Stimulated activated naive B cell treated with anti-CD40 and anti-IgM and Interleukin-4, amounts not matched to agents 10 μg/mL and 1 μg/mL and 100 μg/mL, for 72 hours (primary cell): ENCODE data around the gene FUT4.
A peak's percentile ranks its signal among the peaks of the same experiment; 100 is the strongest.
"Not testable (repeated sequence)": the region's sequence is repeated elsewhere in the genome, so short reads cannot be mapped to it uniquely, and the experiment has no call there.

Experiments
- ATAC-seq, 2 donors: fragments of 150-1000 bp; cut with Tn5 transposase; replicated peaks; 2 replicates each; pipeline ENCODE4 v1.10.0; 2021; ENCODE audit warnings: moderate library complexity in 1 of 2
- DNase-seq: peaks from one replicate; pipeline ENCODE4 v3.0.0; 2021
- H3K27ac Mint-ChIP-seq: one replicate; pipeline ENCODE4 v1.8.0; 2022; ENCODE audit warnings: mild to moderate bottlenecking, mixed read lengths
- H3K27me3 Mint-ChIP-seq, 2 donors: one replicate each; pipeline ENCODE4 v1.8.0; 2022; ENCODE audit warnings: mixed read lengths in 2 of 2
- H3K36me3 Mint-ChIP-seq, 2 donors: one replicate each; pipeline ENCODE4 v1.8.0; 2022; ENCODE audit warnings: mixed read lengths in 2 of 2, mild to moderate bottlenecking in 1 of 2
- H3K4me1 Mint-ChIP-seq, 2 donors: one replicate each; pipeline ENCODE4 v1.8.0; 2022; ENCODE audit warnings: mixed read lengths in 2 of 2, mild to moderate bottlenecking in 1 of 2
- H3K4me3 Mint-ChIP-seq, 2 donors: one replicate each; pipeline ENCODE4 v1.8.0; 2022; ENCODE audit warnings: mild to moderate bottlenecking in 2 of 2, mixed read lengths in 2 of 2, moderate library complexity in 1 of 2
- H3K9me3 Mint-ChIP-seq, 2 donors: one replicate each; pipeline ENCODE4 v1.8.0; 2022; ENCODE audit warnings: mixed read lengths in 2 of 2, mild to moderate bottlenecking in 1 of 2

Gene FUT4

DNA sequence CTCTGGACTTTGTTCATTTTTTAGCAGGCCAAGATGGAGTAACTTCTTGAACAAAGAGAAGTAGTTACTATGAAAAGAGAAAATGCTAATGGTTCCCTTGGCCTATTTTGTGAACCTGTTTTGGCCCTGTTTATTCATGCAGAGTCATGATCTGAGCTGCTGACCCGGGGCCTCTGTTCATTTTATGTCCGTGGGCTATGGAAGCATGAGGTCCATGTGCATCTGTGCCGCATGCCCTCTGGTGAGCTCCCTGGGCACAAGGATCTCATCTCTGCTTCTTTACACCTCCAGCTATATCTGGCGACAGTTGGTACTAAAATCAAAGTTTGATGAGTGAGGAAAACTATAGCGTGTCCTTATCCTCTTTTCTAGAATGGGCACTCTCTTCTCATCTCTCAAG is 24.5 kb downstream of the FUT4 start:
- H3K4me3 Mint-ChIP-seq, result no peak overlapping the region
- H3K27me3 Mint-ChIP-seq, result no peaks in the 10 kb centered on the region
- DNase-seq (no peak), ATAC-seq (no peak)
- no peaks in the 10 kb centered on the region for H3K36me3 Mint-ChIP-seq
- H3K27ac Mint-ChIP-seq, result no peak overlapping the region
- no peaks in the 10 kb centered on the region for H3K4me1 Mint-ChIP-seq
- no peaks in the 10 kb centered on the region for H3K9me3 Mint-ChIP-seq

DNA sequence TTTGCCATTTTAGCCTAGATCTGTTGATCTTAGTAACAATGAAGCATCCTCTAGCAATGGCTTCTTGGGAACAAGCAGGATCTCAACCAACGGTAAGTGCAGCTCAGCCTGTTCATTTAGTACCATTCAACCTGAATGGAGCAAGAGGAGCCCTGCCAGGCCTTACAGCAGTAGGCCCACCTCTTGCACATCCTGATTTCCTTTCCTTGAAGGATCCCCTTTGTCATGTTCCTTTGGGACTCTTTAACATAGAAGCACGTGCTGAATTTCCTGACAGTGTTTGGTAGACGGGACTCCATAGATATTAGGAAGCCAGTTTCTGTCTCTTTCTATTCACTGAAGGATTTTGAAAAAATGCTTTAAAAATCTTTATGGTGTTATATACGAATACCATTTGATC is 25.0 kb downstream of the FUT4 start:
- Mint-ChIP-seq H3K27ac (no peak overlapping the region), H3K4me3 (no peak overlapping the region), H3K4me1 (no peaks in the 10 kb centered on the region), H3K27me3 (no peaks in the 10 kb centered on the region), H3K36me3 (no peaks in the 10 kb centered on the region), H3K9me3 (no peaks in the 10 kb centered on the region)
- DNase-seq, result no peak
- no peak for ATAC-seq

DNA sequence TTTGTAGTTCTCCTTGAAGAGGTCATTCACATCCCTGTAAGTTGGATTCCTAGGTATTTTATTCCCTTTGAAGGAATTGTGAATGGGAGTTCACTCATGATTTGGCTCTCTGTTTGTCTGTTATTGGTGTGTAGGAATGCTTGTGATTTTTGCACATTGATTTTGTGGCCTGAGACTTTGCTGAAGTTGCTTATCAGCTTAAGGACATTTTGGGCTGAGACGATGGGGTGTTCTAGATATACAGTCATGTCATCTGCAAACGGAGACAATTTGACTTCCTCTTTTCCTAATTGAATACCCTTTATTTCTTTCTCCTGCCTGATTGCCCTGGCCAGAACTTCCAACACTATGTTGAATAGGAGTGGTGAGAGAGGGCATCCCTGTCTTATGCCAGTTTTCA is 29.3 kb downstream of the FUT4 start:
- H3K27ac Mint-ChIP-seq, H3K9me3 Mint-ChIP-seq, H3K4me3 Mint-ChIP-seq, DNase-seq, H3K36me3 Mint-ChIP-seq, ATAC-seq, H3K27me3 Mint-ChIP-seq, H3K4me1 Mint-ChIP-seq: not testable (repeated sequence)

DNA sequence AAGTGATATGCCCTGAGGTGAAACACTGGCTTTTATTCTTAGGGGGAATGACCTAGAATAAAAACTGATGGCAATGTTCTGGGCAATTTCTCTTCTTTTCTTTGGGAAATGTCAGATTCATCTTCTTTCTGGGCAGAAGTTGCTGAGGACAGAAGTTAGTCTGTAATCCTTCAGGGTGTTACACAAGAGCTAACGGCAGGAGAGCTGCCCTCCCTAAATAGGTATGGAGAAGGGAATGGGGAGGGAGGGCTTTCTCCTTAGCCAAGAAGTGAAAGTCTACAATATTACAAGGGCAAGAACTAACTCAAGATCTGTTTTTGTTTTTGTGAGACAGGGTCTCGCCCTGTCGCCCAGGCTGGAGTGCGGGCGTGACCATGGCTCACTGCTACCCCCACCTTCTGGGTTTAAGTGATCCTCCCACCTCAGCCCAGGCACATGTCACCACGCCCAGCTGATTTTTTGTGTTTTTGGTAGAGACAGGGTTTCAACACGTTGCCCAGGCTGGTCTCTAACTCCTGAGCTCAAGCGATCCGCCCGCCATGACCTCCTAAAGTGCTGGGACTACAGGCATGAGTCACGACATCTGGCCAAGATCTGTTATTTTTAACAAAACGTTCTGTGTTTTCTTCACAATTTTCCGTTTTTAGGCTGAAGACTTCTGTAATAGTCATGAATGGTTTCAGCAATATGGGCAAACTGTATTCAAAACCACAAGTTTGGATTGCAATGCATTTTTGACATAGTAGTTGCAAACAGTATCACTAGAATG is 30.7 kb downstream of the FUT4 start:
- ATAC-seq, result no peak
- no peaks in the 10 kb centered on the region for H3K36me3 Mint-ChIP-seq
- H3K4me3 Mint-ChIP-seq, result no peak overlapping the region
- H3K27me3 Mint-ChIP-seq, result no peaks in the 10 kb centered on the region
- no peaks in the 10 kb centered on the region for H3K4me1 Mint-ChIP-seq
- no peaks in the 10 kb centered on the region for H3K9me3 Mint-ChIP-seq
- no peak for DNase-seq
- H3K27ac Mint-ChIP-seq, result no peak overlapping the region

DNA sequence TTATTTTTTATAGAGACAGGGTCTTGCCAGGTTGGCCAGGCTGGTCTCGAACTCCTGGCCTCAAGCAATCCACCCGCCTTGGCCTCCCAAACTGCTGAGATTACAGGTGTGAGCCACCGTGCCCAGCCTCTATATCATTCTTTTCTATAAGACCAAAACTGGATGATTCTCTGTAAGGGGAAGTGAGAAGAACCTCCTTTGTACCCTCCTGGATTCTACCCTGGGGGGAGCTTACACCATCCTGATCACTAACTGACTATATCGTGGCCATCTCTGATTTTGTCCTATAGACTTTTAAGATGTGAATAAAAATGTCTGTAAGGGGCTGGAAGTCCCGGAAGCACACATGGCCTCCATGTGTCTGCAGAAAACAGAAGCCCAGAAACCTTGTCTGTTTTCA is 32.6 kb downstream of the FUT4 start:
- Mint-ChIP-seq H3K4me1 (peaks cover 2 to 4% of the 10 kb centered on the region in 2 donors), H3K36me3 (no peaks in the 10 kb centered on the region), H3K9me3 (no peaks in the 10 kb centered on the region), H3K27me3 (no peaks in the 10 kb centered on the region), H3K27ac (no peak overlapping the region), H3K4me3 (no peak overlapping the region)
- no peak for ATAC-seq
- no peak for DNase-seq

DNA sequence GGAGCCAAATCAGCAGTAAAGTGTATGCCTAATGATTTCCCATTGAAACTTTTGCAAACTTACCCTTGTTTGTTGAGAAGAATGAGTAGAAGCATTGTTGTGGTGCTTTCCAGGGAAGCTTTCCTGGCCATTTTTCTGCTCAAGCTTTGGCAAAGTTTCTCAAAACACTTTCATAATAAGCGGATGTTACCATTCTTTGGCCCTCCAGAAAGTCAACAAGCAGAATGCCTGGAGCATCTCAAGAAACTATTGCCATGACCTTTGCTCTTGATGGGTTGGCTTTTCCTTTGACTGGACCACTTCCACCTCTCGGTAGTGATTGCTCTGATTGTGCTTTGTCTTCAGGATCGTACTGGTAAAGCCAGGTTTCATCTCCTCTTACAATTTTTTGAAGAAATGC is 34.1 kb downstream of the FUT4 start:
- H3K36me3 Mint-ChIP-seq, result no peaks in the 10 kb centered on the region
- no peak for ATAC-seq

DNA sequence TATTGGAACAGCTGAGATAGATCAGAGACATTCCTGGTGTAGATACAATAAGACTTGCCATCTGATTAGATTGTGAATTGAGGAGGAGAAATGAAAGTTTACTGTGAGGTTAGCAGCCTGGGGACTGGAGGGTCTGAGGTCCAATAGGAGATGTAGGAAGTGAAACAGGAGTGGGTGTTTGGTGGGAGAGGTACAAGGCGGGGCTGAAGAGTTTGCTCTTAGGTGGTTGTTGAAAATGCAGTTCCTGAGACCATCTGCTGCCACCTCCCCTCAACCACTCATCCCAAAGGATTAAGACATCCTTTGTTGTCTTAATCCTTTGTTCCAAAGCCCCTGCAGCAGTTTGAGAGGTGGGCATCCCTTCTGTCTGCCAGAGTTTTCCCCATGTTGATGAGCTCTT is 38.2 kb downstream of the FUT4 start:
- DNase-seq (peak; percentile 12), ATAC-seq (peak; percentile 84 to 89)
- peaks cover 21 to 35% of the 10 kb centered on the region in 2 donors for H3K4me1 Mint-ChIP-seq
- H3K27me3 Mint-ChIP-seq, result no peaks in the 10 kb centered on the region
- H3K27ac Mint-ChIP-seq, result no peak overlapping the region
- H3K4me3 Mint-ChIP-seq, result no peak overlapping the region
- no peaks in the 10 kb centered on the region for H3K36me3 Mint-ChIP-seq
- H3K9me3 Mint-ChIP-seq, result no peaks in the 10 kb centered on the region

More for the DNA sequence above, 34.1 kb downstream of the FUT4 start:
- H3K27me3 Mint-ChIP-seq, result no peaks in the 10 kb centered on the region
- peaks cover 14 to 19% of the 10 kb centered on the region in 2 donors for H3K4me1 Mint-ChIP-seq
- no peak overlapping the region for H3K27ac Mint-ChIP-seq
- H3K9me3 Mint-ChIP-seq, result no peaks in the 10 kb centered on the region
- no peak overlapping the region for H3K4me3 Mint-ChIP-seq
- DNase-seq, result no peak

DNA sequence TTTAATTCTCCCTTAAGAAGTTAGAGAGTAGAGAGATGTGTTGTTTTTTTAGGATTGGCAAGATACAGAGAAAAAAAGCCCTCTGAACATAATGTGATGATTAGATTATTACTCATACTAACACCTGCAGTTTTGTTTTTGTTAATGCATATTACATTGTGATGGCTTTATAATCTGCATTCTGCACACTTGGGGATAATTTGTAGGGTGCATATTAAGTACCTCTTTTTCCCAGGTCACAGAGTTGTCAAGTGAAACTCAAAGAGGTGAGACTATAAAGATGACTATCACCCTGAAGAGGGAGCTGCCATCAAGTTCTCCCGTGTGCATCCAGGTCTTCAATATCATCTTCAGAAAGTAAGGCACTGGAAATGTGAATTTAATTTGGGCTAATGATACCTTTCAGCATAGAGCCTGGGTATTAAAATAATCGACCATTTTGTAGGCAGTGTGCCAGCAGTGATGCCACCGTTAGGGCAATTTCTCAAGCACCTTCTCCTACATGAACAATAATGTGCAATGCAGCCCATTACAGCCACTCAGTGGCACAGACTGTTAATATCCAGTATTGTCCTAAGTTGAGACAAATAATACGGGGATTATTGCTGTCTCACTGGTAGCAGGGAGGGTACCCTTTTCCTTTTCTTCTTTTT is 39.6 kb downstream of the FUT4 start:
- H3K36me3 Mint-ChIP-seq, result no peaks in the 10 kb centered on the region
- H3K9me3 Mint-ChIP-seq, result no peaks in the 10 kb centered on the region
- H3K4me1 Mint-ChIP-seq, result peaks cover 21 to 35% of the 10 kb centered on the region in 2 donors
- peak overlapping the region; percentile 85 for H3K27ac Mint-ChIP-seq
- H3K4me3 Mint-ChIP-seq, result peak overlapping the region; percentile 33 to 62
- DNase-seq (no peak), ATAC-seq (no peak)
- no peaks in the 10 kb centered on the region for H3K27me3 Mint-ChIP-seq

DNA sequence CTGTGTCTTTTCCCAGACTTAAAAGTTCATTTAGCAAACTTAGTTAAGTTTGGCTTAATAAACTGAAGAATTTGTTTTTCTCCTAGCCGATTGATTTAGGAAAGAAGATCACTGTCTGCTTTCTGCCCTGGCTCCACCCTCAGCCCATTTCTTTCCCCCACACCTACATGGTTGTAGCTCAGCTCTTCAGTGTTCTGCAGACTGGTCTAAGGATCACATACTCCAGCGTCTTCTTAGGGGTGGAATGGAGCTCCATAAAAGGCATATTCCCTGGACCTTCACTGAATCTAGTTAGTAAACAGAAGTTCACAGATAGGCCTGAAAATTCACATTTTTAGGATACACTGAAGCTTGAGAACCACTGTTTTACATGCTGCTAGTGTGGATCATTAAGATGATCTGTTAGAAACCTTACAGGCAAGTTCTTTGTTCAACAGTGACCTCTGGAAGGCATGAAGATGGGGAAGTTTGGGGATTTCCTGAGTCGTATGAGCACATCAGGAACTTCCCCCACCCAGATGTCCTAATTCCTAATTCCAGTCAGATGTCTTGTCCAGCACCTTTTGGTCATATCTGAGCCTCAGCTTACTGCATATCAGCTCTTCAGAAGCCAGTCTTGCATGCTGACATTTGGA is 40.3 kb downstream of the FUT4 start:
- no peaks in the 10 kb centered on the region for H3K9me3 Mint-ChIP-seq
- no peaks in the 10 kb centered on the region for H3K36me3 Mint-ChIP-seq
- no peaks in the 10 kb centered on the region for H3K27me3 Mint-ChIP-seq
- peak overlapping the region; percentile 85 for H3K27ac Mint-ChIP-seq
- H3K4me3 Mint-ChIP-seq, result peak overlapping the region; percentile 33 to 62
- ATAC-seq (peak; percentile 67 to 75), DNase-seq (peak; percentile 18)
- peaks cover 21 to 35% of the 10 kb centered on the region in 2 donors for H3K4me1 Mint-ChIP-seq

DNA sequence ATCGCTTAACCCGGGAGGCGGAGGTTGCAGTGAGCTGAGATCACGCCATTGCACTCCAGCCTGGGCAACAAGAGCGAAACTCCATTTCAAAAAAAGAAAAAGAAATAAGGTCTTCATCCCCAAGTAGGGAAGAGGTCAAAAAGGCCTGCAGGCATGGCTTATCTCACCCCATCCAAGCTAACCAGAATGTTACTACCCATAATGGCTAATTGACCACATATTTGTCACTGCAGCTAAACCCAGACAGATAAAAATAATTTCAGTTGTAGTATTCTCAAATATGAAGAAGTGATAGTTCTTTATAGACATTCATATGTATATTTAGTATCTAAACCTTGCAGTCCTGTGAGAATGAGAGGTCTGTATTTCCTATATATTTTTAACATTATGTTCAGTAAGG is 41.3 kb downstream of the FUT4 start:
- no peaks in the 10 kb centered on the region for H3K27me3 Mint-ChIP-seq
- H3K27ac Mint-ChIP-seq, result no peak overlapping the region
- ATAC-seq, result no peak

DNA sequence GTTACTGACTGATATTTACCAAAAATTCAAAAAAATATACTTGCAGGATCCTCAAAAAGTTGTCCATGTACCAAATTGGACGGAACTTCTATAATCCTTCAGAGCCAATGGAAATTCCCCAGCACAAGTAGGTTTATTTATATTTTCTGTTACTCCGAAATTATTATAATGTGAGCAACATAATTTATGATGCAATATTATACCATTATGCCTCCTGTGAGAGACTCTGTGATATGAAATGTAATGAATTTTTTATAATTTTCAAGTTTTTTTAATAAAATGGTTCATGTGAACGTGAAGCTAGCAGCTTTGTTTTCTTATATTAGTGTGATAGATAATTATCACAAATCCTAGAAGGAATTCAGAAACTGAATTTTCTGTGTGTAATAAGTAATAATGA is 41.7 kb downstream of the FUT4 start:
- Mint-ChIP-seq H3K9me3 (no peaks in the 10 kb centered on the region), H3K4me1 (peaks cover 21 to 35% of the 10 kb centered on the region in 2 donors), H3K36me3 (no peaks in the 10 kb centered on the region), H3K27ac (no peak overlapping the region), H3K4me3 (no peak overlapping the region), H3K27me3 (no peaks in the 10 kb centered on the region)
- ATAC-seq (no peak), DNase-seq (no peak)

More for the DNA sequence above, 41.3 kb downstream of the FUT4 start:
- H3K4me3 Mint-ChIP-seq, result no peak overlapping the region
- no peaks in the 10 kb centered on the region for H3K36me3 Mint-ChIP-seq
- DNase-seq, result no peak
- peaks cover 21 to 35% of the 10 kb centered on the region in 2 donors for H3K4me1 Mint-ChIP-seq
- no peaks in the 10 kb centered on the region for H3K9me3 Mint-ChIP-seq

DNA sequence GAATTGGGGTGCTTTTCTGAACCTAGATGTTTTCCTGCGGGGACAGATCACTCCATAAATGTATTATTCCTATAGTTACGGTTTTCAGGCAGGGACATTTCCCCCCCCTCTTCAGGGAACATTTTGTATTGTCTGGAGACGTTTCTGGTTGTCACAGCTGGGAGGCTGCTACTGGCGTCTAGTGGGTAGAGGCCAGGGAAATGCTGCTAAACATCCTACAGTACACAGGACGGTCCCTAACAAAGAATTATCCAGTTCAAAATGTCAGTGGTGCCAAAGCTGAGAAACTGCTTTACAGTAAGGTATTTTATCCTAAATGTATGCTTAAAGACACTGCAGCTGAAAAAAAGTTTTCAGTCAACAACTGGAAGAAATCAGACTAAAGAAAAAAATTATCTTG is 42.8 kb downstream of the FUT4 start:
- no peak for ATAC-seq
- H3K27ac Mint-ChIP-seq, result no peak overlapping the region

DNA sequence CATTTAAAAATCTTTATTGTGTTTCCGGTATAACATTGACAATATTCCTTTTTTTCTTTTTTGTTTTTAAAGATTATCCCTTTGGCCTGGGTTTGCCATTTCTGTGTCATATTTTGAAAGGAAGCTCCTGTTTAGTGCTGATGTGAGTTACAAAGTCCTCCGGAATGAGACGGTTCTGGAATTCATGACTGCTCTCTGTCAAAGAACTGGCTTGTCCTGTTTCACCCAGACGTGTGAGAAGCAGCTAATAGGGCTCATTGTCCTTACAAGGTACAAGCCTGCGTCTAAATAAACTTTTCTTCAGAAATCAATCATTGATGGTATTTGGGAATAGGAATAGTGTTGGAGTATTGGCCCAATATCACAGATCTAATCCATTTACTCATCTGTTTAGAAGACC is 43.3 kb downstream of the FUT4 start:
- H3K4me1 Mint-ChIP-seq, result peaks cover 12 to 24% of the 10 kb centered on the region in 2 donors
- no peak overlapping the region for H3K27ac Mint-ChIP-seq
- no peak overlapping the region for H3K4me3 Mint-ChIP-seq
- ATAC-seq (no peak), DNase-seq (no peak)
- H3K9me3 Mint-ChIP-seq, result no peaks in the 10 kb centered on the region
- no peaks in the 10 kb centered on the region for H3K27me3 Mint-ChIP-seq
- no peaks in the 10 kb centered on the region for H3K36me3 Mint-ChIP-seq

More for the DNA sequence above, 42.8 kb downstream of the FUT4 start:
- no peak for DNase-seq
- Mint-ChIP-seq H3K4me3 (no peak overlapping the region), H3K36me3 (no peaks in the 10 kb centered on the region), H3K9me3 (no peaks in the 10 kb centered on the region), H3K4me1 (peaks cover 16 to 28% of the 10 kb centered on the region in 2 donors), H3K27me3 (no peaks in the 10 kb centered on the region)

DNA sequence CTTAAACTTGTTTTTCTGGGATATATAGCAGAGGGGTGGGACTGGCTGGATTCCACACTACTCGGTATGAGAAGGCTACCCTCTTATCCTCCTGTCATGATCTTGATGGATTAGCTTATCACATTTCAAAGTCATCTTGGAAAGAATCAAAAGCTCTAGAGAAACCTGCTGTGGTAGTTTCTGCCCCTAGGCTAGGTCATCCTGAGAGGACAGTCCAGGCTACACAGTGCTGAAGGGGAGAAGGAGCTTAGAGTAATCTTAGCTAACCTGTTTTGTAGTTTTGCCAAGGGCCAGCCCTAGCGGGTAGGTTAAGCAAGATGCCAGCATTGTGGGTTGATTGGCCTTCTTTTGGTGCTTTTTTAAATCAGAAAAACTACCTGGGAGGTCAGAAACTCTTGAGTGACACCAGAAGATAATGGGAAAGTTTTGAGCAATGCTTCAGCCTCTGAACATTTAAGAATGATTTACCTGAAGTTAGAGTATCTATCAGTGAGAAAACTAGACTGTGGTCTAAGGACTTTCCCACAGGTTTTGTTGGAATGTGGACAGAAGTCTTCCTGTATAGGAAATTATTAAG is 44.7 kb downstream of the FUT4 start:
- Mint-ChIP-seq H3K36me3 (no peaks in the 10 kb centered on the region), H3K4me3 (no peak overlapping the region)
- no peak for ATAC-seq

More for the DNA sequence above, 44.7 kb downstream of the FUT4 start:
- Mint-ChIP-seq H3K27me3 (no peaks in the 10 kb centered on the region), H3K9me3 (no peaks in the 10 kb centered on the region), H3K4me1 (peaks cover 6 to 11% of the 10 kb centered on the region in 2 donors), H3K27ac (no peak overlapping the region)
- no peak for DNase-seq
